Measurements from ENCODE around the gene EYS.
"Not testable (repeated sequence)": the region's sequence is repeated elsewhere in the genome, so short reads cannot be mapped to it uniquely, and the experiment has no call there.

EYS gene

DNA sequence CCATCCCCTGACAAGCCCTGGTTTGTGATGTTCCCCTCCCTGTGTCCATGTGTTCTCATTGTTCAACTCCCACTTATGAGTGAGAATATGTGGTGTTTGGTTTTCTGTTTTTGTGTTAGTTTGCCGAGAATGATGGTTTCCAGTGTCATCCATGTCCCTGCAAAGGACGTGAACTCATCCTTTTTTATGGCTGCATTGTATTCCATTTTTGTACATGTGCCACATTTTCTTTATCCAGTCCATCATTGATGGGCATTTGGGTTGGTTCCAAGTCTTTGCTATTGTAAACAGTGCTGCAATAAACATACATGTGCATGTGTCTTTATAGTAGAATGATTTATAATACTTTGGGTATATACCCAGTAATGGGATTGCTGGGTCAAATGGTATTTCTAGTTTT is 1468.1 kb downstream of the EYS start:
- not testable (repeated sequence) for DNase-seq (ENCODE audit: low read depth in 3 of 3)

- DNase-seq (ENCODE audit: low read depth in 3 of 3) = no peak
Measured at GRCh38 chr6:64238071-64238470, 1469.0 kb downstream of the EYS start.

- DNase-seq (ENCODE audit: low read depth in 3 of 3) = no peak
Measured at GRCh38 chr6:64233746-64234145, 1473.3 kb downstream of the EYS start.

DNA sequence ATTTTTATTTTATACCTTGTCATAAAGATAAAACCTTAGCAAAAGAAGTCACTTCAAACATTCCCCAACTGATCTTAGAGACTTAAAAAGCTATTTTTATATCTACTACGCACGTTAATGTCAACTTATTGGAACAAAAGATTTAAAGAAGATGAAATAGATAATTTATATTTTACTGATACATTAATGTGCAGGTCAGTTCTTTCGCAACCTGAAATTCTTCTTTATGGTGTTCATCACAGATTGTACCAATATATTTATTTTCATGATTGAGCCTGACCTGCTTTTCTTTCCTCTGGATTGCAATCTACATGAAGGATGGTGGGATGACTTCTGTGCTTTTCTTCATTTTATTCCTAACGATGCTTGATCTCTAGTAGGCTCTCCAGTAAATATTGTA is 1475.1 kb downstream of the EYS start:
- no peak for DNase-seq (ENCODE audit: low read depth in 3 of 3)

- no peak for DNase-seq (ENCODE audit: low read depth in 3 of 3)
Measured at GRCh38 chr6:64230530-64230929, 1476.5 kb downstream of the EYS start.

DNA sequence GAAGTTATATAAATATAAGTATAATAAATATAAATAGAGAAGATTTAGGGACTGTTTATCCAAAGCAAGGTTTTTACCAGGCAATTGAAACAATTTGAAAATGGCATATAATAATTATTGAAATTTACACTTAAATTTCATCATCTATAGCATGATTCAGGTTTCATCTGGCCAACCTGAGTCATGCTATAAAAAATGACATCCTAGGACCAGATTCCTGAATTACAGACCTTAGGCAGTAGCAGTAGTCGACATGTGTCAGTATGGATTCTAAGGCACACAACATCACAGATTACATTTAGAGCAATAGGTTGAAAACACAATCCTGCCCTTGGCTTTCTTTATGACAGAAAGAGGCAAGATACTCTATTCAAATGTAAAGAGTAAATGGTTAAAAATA is 1479.2 kb downstream of the EYS start:
- DNase-seq (ENCODE audit: low read depth in 3 of 3) = no peak

DNA sequence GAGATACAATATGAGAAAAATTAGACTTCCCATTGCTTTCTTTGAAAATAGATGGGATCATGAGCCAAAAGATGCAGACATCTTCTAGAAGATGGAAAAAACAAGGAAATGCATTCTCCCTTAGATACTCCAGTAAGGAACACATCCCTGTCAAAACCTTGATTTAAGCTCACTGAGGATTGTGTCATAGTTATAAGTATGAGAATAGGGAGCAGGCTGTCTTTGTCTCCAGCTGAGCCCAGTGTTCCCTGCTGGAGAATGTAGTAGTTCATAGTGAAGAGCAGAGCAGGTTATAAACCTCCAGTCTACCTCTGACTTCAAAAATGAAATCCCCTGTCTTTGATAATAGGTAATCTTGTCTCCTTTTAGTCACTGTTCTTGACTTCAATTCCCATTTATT is 1481.5 kb downstream of the EYS start:
- no peak for DNase-seq (ENCODE audit: low read depth in 3 of 3)

GRCh38 chr6:64224819-64225218 is 1482.2 kb downstream of the EYS start:
- no peak for DNase-seq (ENCODE audit: low read depth in 3 of 3)

GRCh38 chr6:64221776-64222175 is 1485.2 kb downstream of the EYS start:
- DNase-seq (ENCODE audit: low read depth in 3 of 3) = no peak

GRCh38 chr6:64220801-64221200 is 1486.2 kb downstream of the EYS start:
- no peak for DNase-seq (ENCODE audit: low read depth in 3 of 3)

DNA sequence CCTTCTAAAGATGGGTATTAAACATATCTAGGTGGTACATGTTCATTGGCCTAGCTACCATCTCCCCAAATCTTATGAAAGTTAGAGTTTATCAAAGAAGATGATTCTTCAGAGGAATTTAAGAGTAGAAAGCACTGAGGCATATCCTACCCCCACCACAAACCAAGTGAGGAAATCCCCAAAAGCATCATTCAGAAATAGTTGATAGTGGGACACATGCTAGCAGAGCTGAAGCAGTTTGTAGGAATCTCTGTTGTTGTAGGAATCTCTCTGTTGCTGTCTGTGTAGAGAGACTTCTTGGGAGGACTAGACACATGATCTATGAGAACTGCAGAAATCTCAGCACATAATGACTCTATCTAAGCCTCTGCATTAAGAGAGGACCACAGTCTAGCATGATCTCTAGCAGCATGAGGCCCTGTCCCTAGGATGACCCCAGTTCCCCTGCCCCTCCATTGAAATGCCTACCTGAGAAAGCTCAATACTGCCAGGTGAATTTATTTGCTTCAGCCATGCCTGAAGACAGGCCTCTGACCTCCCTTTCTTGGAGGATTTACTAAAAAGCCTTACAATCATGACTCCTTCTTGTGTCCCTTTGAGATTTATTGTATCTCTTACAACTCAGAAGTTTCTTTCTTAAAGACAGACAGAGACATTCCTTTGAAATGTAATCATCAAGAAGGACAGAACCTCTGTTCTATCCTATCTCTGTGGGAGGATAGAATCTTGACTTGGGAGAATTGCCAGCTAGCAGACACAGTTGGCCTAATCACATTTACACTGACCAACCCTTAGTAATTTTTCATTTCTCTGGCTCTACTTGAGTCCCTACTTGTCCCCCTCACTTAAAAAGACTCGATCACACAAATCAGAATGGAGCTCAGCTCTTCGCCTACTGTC is 1489.1 kb downstream of the EYS start:
- no peak for DNase-seq (ENCODE audit: low read depth in 3 of 3)

DNA sequence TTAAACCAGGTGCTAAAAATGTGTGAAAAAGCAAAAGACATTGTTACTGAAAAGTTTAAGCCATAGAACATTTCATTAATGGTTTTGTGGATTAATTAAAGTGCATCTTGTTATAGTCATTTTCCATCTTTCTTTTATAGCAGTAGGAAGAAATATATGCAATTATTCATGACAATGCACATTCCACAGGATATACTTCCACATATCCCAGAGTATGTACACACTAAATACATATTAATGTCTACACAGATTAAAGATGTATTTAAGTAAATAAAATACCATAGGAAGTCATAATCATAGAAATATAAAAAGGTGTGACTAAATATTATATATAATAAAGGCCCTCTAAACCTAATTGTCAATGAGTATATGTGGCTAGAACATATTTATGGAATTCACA is 1492.7 kb downstream of the EYS start:
- DNase-seq (ENCODE audit: low read depth in 3 of 3) = no peak

GRCh38 chr6:64213697-64214096 is 1493.3 kb downstream of the EYS start:
- DNase-seq (ENCODE audit: low read depth in 3 of 3) = no peak

- no peak for DNase-seq (ENCODE audit: low read depth in 3 of 3)
Measured at GRCh38 chr6:64197246-64197645, 1509.8 kb downstream of the EYS start.

GRCh38 chr6:64186592-64186991 is 1520.4 kb downstream of the EYS start:
- no peak for DNase-seq (ENCODE audit: low read depth in 3 of 3)

DNA sequence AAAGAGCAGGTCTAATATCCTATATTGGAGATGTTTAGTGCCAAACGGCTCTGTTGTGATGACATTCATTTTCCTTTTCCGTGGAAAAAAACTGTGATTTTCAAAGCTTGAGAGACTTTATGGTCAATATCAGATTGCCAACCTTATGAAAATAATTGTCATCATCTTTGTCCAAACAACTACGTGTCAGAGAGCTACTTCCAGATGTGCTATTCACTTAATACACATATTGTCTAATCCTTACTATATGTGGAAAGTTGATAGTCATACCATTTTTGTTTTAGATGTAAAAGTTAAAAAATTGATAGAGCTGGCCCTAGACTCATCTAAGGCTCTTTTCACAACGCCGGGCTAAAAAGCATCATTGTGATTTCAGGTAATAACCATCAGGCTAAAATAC is 1521.4 kb downstream of the EYS start:
- no peak for DNase-seq (ENCODE audit: low read depth in 3 of 3)

DNA sequence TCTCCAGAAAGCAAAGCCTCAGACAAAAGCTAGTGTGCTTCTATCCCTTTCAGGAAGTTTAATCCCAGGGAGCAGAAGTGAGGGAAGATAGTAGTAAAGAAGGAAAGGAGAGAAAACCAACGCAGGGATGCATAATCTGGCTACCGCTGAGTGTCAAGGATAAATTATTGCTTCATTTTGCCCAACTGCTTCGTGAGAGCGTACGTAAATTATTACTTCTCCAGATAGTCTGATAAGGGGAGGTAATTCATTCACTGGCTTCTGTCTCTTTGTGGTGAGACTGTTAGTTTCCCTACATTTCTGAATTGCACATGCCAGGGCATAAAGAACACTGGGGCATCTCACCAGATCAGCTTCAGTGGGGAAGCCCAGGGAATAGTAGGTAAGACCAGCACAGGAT is 1531.7 kb downstream of the EYS start:
- no peak for DNase-seq (ENCODE audit: low read depth in 3 of 3)

- no peak for DNase-seq (ENCODE audit: low read depth in 3 of 3)
Measured at GRCh38 chr6:64170316-64170715, 1536.7 kb downstream of the EYS start.

DNA sequence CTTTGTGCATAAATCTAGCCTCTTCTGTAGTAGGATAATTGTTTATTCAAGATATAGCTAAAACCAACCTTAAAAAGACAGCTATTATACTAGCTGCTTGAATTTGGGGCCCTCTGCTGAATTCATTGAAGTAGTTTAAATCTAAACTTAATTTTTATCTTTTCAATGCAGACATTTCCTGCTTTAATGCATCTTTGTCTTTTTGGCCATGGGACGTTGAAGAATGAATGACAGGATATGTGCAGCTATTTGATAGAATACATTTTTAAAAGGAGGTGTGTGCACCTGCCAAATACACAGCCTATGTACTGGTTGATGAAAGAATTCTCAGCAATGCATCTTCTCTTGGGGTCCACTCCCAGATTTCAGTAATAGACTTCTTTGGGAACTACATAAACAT is 1546.5 kb downstream of the EYS start:
- DNase-seq (ENCODE audit: low read depth in 3 of 3) = no peak

DNA sequence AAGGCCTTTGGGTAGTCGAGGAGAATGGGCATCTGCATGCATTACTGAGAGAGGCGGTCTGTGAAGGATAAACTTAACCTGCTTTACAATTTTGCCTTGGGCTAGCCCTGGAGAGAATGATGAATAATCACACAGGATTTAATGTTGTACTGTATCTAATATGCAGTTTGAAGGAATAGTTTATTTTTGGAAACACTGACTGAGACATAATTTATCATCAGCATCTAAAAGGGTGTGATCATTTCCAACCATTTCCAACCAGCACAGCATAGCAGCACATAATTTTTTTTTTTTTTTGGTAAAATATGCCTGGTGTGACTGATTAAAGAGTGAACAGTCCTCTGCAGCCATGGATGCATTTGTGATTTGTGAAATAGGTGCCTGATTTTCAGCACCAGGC is 1552.0 kb downstream of the EYS start:
- no peak for DNase-seq (ENCODE audit: low read depth in 3 of 3)

DNA sequence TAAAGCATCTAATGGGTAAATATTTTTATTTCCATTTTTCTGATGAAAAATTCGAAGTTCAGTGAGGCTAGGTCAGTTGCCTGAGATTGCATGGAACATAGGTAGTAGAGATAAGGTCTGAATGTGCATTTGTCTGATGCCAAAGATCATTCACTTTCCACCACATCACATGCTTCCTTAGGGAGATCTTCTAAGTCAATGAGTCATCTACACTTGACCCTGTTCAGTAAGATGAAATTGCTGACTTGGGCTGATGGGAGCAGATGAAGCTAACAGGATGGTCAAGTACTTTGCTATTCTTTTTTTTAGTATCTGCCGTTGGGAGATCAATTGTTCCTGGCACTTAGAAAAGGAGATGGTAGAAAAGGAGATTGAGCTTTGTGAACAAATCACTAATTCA is 1560.2 kb downstream of the EYS start:
- no peak for DNase-seq (ENCODE audit: low read depth in 3 of 3)

DNA sequence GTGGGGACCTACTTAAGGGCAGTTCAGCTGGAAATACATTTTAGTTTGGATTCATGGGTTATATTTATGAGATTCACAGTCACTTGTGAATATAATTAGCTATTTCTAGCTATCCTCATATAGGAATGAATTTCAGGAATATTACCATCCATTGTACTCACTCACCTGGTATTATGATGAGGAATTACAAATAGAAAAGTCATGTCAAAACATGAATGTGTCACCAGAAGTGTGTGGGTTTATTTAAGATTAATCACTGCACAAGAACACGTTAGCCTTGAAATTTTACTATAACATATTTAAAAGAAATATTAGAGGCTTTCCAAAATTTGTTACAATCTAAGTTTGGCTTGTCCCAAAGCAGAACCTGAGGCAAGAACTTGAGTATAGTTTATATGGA is 1560.9 kb downstream of the EYS start:
- DNase-seq (ENCODE audit: low read depth in 3 of 3) = no peak

GRCh38 chr6:64145658-64146057 is 1561.4 kb downstream of the EYS start:
- no peak for DNase-seq (ENCODE audit: low read depth in 3 of 3)

DNA sequence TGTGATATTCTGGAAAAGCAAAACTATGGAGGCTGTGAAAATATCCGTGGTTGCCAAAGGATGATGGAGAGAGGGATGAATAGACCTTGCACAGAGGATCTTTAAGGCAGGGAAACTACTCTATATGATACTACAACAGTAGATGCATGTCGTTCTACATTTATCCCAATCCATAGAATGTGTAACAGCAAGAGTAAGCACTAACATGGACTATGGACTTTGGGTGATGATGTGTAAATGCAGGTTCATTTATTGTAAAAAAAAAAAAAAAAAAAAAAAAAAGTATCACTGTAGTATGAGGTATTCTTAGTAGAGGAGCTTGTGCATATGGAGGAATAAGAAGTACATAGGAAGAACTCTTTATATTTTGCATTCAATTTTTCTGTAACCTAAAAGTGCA is 1563.9 kb downstream of the EYS start:
- DNase-seq (ENCODE audit: low read depth in 3 of 3) = no peak
